Superior temporal gyrus (tissue), 1 donor: Measurements from ENCODE around the gene CHMP1B.
"Not testable (repeated sequence)": the region's sequence is repeated elsewhere in the genome, so short reads cannot be mapped to it uniquely, and the experiment has no call there.

ENCODE experiments used
- DNase-seq: peaks from one replicate; pipeline ENCODE4 v3.0.0-alpha.2; 2016; ENCODE audit errors: extremely low spot score

CHMP1B gene

DNA sequence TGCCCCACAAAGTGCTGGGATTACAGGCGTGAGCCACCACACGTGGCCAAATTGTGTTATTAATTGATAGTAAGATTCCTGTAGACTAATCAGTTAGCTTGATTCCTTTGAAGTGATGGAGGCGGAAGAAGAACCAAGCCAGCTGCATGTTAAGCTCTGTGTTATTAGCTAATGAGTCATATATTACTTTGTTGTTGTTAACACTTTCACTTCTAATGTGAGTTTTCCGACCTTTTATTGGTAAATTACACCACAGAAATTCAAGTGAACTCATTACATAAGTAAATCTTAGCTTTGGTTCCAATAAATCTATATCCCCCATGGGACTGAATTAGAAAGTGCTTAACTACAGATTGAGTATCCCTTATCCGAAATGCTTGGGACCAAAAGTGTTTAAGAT is 20.3 kb downstream of the CHMP1B start:
- no peak for DNase-seq

DNA sequence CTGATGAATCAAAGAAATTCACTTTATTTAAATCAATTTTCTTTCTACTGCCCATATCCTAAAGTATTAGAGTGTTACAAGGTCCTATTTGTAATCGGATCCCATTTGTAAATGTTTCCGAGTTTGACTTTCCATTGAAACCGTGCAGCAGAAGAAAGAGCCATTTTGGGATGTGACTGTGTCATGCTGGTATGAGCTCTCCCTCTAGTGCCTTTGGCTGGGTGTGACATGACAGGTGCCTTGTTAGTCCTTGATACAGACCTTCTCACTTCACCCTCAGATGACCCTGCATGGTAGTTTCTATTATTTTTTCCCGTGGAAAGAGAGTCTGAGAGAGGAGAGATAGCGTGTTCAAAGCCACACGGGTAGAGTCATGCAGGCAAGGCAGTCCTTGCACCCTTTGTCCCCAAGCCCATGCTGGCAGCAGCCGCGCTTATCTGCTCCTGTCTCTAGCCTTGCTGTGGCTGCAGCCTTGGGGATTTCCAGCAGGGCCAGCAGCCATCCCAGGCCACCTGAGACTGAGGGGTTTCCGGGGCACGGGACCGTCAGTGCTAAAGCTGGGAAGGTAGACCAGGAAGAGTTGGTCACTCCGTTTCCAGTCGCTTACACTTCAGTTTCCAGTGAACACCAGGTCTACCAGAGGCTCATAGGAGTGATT is 21.4 kb downstream of the CHMP1B start:
- DNase-seq = no peak

DNA sequence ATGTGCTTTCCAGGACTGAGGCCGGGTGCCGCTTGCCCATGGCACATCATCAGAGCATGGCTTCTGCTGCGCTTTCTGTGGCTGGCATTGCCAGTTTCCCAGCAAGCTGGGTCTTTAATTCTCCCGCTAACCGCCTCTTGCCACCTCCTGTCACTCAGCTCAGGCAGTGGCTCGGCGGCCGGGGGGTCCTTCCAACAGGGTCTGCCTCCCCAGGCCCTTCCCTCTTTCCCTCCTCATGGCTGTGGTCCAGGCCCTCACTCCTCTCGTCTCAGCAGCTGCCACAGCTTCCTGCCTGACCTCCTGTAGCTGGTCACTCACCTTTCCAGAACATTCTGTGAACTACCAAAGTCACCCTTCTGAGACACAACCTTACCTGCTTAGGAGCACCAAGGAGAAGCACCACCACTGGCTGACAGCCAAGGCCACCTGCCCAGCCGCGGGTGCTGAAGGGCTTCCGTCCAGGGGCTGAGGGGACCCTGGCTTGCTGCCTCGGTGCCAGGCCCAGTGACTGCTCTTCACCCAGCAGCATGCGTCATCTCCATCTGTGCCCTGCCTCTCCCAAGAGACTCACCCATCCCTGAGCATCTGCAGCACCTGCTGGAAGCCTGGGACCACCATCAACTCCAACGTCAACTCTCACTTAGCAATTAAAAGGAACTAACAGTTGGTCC is 22.6 kb downstream of the CHMP1B start:
- DNase-seq = no peak

DNA sequence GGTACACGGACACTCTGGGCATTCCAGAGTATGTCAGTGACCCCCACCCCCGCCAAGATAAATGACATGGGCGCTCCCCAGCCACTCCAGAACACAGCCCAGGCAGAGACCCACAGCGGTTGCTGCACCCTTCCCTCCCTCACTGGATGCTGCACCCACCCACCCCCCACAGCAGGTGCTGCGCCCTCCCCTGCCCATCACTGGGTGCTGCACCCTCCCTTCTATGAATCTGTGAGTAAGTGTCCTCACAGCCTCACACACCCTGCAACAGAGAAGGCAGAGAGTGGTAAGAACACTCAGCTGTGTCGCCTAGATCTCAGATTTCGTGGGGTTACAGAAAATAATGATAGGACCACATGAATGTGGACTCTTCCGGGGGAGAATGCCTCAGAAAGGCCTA is 23.5 kb downstream of the CHMP1B start:
- DNase-seq = no peak

DNA sequence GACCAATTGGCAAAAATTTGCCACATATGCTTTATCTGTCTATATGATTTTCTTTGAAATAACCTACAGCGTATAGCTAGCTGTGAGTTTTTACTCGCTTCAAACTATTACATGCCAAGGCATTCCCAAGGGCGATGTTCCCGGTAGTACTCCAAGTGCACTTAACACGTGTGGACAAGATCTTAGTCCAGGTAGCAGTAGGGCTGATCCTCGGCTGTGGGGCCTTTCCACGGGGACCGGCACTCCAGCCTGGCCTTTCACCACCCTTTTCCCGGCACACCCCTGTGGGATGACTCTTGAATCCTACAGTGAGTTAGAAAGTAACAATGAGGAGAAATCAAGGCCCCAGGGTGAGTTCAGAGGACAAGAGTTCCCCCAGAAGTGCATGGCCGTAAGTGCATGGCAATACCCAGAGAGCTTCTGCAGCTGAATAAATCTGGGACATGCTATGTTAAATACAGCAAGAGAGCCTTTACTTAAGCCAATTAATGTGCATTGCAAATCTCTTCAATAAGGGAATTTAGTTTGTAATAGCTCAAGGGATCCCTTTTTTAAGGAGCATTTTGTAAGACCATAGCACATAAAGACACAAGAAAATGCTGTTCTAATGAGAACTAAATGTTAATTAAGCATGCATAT is 26.4 kb downstream of the CHMP1B start:
- no peak for DNase-seq

DNA sequence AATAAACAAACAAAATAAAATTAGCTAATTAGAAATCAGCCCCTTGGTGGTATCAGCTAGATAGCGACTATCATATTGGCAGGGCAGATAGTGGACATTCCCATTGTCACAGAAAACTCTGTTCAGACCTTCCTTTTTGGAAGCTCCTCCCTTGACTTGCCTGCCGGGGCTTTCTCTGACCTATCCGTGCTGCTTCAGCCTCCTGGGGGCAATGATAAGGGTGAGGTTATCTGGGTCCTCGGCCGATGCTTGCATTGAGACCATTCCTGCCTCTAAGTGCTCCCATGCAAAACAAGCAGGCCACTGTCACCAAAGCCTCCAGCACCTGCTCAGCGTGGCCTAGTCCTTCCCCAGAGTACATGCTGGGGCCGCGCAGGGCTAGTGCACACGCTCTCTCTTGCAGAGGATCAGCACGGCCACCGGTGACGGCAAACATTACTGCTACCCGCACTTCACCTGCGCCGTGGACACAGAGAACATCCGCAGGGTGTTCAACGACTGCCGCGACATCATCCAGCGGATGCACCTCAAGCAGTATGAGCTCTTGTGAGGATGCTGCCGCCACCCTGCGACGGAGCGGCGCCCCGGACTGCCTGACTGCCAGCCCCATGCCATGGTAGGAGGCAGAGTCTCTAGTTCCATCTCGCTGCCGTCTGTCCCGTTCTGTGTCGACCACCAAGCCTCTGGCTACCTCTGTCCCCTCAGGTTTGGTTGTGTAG is 29.5 kb downstream of the CHMP1B start:
- DNase-seq = no peak

DNA sequence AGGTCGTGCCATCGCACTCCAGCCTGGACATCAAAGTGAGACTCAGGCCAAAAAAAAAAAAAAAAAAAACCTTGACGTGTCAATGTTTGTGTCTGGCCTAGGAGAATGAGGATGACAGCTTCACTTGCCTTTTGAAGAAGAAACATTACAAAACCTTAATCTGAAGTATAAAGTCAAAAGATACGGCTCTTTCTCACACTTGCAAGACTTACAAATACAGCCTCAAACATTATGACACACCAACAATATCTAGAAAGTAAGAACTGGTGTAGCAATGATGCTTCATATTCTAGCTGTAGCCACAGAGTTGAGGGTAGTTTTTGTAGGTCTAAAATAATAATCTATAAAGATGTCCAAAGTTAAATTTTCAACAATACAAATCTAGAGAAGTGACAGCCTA is 31.4 kb downstream of the CHMP1B start:
- DNase-seq = no peak

DNA sequence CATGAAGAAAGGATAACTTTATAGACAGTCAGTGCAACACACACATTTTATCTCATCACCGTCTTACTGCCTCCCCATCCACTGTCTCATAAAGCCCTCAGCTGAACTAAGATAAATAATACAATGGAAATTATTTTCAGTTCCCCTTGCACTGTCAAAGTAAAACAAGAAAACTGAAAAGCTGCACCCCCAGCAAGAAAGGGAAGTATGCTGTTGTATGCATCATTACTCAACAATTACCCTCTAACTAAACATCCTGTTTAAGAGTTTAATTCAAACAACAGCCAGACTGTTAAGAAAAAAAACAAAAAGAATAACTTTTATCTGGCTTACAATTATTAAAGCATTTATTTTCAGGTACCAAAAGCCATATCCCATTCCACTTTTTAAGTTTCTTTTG is 31.9 kb downstream of the CHMP1B start:
- DNase-seq = no peak

DNA sequence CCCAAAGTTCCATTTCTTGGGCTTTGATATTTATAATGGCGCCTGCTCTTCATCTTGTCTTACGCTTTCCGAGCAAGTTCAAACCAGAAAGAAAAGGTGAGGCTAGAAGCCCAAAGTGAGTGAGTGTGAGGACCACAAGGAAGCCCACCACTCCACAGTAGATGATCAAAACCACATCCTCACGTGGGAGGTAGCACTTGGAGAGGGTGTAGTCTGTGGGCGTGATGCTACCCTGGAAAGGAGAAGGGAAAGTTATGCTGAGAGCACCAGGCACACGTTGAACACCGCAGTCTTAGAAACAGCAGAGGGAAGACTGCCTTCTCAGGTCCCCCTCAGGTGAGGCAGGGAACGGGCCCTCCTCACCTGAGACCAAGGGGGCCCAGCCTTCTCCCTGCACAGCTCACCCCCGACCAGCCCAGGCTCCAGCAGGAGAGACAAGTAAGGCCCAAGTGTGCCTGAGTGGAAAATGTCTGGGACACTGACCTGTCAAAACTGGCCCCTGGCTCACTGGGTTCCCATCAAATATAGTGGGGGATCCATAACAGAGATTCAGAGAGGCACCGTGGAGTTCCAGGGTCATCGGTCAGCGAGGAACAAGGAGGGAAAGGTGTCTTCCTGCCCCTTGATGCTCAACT is 33.3 kb downstream of the CHMP1B start:
- no peak for DNase-seq

DNA sequence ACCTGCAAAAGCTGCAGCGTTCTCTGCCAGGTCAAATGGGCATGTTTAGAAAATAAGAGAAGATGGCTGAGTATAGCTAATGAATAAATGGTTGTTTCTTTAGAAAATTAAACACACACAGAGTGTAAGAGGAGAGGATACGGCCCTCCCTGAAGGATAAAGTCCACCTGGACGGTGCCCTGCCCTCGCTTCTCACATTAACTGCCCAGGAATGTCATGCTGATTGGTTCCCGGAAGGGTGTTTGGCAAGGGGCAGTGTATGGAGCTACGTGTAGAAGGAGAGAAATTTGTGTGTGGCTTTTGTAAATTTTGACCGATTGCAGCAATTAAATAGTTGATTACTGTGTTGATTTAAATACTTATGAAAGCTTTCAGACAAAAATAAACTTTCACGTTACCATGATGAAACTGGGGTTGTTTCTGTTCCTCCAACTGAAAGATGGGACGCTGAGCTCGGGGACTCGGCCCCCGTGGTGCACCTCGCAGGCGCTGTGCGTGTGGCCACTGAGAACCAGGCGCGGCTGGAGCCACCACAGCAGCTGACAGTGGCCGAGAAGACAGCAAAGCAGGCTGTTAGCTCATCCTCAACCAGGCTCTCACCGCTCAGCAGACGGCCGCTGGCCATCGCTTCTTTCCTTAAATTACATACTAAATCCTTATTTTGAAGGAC is 34.2 kb downstream of the CHMP1B start:
- no peak for DNase-seq

DNA sequence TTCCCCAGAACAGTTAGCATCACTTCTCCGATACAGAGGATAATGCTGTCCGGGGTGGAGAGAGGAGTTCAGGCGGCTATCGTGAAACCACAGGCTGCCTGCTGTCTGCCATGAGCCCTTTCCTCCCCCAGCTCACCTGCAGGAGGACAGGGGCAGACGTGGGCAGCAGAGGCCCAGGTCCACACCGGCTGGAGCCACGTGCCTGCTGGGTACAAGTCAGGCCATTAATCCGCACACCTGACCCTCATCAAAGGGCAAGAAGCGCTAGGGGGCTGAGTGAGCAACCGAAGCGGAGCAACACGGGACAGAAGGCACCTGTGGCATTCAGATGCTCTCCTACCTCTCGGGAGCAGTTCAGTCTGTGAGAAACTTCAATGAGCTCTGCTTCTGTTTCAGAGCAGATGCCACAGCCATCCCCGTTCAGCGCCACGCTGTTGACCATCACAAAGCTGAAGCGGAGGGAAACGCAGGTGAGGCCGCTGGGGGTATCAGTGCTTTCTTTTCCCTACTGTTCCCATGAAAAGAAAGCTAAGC is 35.4 kb downstream of the CHMP1B start:
- no peak for DNase-seq

DNA sequence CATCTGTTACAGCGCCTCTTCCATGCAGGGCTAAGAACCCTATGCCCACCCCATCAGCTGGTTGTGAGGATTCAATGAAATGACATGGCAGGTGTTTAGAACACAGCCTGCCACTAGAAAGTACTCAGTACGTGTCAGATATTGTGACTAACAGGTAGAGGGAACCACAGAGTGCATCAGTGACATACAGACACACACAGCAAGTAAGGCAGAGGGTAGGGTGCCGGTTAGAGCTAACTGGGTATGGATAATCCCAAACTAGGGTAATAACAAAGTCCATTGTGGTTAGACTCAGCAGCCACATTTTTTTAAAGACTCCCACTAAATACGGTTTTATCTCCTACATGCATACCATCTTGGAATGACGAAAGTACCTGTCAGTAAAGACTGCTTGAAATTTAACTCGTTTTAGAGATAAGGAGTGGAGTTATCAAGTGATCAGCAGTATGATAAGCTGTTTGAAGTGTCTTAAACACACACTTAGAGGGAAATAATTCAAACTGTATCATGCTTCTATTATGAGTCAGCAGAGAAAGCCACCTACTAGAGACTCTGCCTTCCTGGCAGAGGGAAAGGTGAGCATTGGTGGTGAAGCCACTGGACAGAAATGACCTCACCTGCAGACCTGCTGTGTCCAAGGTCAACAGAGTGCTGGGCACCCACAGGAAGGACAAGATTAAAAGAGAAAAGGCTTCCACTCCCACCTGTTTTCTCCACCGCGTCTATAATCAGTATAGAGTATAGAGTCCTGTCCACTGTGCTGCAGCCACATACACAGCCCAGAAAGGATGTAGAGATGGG is 36.3 kb downstream of the CHMP1B start:
- no peak for DNase-seq

DNA sequence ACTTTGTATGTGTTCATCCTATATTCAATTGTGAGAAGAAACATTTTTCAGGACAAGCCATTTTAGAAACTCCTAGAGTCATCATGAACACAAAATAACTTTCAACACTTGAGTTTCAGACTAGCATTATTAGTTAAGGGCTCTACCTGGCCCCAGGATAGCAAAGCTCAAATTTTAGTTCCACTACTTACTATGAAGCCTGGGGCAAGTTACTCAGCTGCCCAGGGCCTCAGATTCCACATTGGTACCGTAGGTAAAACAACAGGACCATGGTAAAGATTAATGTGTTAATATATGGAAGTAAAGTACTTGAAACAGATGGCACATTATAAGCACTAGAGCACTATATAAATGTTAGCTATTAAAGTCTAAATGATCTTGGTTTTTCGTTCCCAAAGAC is 37.5 kb downstream of the CHMP1B start:
- no peak for DNase-seq

DNA sequence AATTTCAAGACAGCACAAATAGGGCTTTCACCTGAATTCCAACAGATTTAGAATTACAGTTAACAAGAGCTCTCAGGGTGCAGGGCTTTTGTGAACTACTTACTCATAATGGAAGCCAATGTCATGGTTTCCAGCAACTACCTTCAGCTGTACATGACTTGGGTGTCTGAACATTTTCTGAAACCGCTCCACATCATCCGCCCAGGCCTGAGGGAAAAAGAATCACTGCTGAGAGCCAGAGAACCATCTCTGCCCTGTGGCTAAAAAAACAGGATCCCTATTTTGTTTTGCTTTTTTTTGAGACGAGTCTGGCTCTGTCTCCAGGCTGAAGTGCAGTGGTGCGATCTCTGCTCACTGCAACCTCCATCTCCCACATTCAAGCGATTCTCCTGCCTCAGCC is 38.1 kb downstream of the CHMP1B start:
- DNase-seq = no peak

DNA sequence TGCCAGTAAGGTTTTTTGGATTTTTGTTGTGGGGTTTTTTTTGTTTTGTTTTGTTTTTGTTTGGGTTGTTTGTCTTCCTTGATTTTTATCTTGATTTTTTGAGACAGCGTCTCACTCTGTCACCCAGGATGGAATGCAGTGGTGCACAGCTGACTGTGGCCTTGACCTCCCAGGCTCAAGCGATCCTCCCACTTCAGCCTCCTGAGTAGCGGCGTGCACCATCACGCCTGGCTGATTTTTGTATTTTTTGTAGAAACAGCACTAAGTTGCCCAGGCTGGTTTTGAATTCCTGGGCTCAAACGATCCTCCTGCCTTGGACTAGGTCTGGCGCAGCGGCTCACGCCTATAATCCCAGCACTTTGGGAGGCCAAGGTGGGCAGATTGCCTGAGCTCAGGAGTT is 40.5 kb downstream of the CHMP1B start:
- no peak for DNase-seq

DNA sequence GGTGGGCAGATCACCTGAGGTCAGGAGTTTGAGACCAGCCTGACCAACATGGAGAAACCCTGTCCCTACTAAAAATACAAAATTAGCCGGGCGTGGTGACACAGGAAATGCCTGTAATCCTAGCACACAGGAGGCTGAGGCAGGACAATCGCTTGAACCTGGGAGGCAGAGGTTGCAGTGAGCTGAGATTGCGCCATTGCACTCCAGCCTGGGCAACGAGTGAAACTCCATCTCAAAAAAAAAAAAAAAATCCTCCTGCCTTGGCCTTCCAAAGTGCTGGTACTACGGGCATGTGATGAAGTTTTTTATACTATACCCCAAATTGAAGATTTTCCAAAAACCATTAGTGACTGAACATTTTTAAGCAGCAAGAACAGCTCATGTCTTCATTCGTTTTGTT is 41.2 kb downstream of the CHMP1B start:
- DNase-seq = not testable (repeated sequence)

DNA sequence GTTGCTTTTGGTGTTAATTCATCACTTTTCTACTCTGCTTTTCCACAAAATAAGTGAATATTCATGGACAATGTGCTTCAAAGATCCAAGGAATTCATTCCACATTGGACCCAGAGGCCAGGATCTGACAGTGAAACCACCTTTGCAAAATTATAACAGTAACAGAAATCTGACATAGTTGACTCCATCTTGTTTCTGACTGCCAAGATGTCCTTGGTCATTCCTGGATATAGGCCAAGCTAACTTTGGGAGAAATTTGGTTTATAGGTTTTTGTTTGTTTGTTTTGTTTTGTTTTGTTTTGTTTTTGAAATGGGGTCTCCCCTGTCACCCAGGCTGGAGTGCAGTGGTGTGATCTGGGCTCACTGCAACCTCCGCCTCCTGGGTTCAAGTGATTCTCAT is 46.6 kb downstream of the CHMP1B start:
- DNase-seq = no peak

DNA sequence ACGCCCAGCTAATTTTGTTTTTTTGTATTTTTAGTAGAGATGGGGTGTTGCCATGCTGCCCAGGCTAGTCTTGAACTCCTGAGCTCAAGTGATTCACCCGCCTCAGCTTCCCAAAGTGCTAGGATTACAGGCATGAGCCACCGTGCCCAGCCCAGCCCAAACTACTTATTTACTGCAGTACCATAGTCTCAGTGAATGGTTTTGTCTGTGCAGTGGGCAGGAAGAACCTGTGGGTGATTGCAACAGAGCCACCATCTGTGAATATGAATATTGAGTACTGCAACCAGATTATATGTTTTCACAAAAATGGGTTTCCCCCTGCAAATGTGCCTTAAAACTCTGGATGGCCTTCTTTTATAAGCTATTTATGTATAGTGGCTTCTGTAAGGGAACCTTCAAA is 47.9 kb downstream of the CHMP1B start:
- no peak for DNase-seq

DNA sequence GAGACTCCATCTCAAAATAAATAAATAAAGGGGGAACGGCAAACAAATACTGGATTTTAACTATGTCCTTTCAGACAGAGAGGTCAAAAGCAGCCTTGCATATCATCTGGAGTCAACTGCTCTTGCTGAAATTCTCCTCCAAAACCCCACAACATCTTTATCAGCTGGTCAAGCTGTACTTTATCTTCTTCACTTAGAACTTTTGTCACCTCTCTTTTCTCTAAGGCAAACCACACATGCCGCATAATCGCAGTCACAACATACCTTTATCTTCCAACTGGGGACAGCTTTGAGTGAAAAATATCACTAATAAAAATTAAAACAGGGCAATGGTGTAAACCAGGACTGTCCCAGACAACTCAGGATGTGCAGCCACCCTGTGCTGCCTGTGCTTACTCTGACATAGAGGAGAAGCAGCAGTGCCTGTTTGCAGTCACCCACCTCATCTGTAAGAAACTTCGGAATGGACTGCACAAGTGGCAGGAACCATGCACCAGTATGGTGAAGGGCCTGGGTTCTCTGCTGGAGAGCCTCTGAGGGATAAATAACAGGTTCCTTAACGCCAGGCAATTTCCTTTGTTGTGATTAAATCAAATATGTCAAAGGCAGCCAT is 50.7 kb downstream of the CHMP1B start:
- no peak for DNase-seq
